HCEC 1CT (cell line): Measurements from ENCODE around the gene HOPX.
A peak's percentile ranks its signal among the peaks of the same experiment; 100 is the strongest.
"Not testable (repeated sequence)": the region's sequence is repeated elsewhere in the genome, so short reads cannot be mapped to it uniquely, and the experiment has no call there.

Experiments used
- DNase-seq: peaks from one replicate; pipeline ENCODE4 v3.0.0-alpha.2; 2017

The HOPX gene

DNA sequence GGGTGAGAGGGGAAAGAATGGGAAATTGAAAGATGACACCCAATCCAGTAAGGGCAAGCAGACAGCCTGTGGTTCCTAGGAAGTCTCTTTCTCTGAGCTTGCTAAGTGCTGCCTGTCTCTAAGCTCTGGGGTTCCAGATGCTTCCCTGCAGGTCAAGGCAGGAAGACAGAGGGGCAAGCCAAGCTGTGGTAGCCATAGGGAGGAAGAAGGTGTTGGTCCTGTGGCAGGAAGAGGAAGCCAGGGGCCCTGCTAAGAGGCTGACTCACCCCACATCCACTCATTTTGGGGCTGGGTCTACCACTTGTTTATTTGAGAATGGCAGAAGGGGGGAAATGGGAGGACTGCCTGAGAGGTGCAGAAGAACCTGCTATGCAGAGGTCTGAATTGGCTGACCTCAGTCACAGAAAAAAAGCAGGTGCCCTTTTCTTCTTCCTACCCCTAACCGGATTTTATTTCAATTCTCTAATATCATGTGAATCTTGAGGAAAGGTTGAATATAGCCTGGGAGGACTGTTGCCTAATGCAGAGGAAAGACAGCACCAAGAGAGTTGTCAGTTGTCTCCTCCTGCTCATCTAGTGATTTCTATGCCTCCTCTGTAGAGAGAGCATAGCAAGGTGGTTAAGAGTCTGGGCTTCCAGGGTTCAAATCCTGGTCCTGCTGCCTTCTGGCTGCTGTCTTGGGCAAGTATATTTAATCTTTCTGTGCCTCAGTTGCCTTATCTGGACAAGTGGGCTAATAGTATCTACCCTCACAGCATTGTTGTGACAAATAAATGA is 27.4 kb downstream of the HOPX start:
- no peak for DNase-seq

GRCh38 chr4:56652196-56652595 is 28.9 kb downstream of the HOPX start:
- no peak for DNase-seq

GRCh38 chr4:56651056-56651350 is 30.1 kb downstream of the HOPX start:
- DNase-seq = no peak

- DNase-seq = no peak
These were observed 30.6 kb downstream of the HOPX start for GRCh38 chr4:56650262-56651055.

- no peak for DNase-seq
These were observed 31.4 kb downstream of the HOPX start for GRCh38 chr4:56649445-56650261.

- DNase-seq = no peak
These were observed 32.3 kb downstream of the HOPX start for GRCh38 chr4:56648824-56649151.

- no peak for DNase-seq
These were observed 32.9 kb downstream of the HOPX start for GRCh38 chr4:56648021-56648823.

DNA sequence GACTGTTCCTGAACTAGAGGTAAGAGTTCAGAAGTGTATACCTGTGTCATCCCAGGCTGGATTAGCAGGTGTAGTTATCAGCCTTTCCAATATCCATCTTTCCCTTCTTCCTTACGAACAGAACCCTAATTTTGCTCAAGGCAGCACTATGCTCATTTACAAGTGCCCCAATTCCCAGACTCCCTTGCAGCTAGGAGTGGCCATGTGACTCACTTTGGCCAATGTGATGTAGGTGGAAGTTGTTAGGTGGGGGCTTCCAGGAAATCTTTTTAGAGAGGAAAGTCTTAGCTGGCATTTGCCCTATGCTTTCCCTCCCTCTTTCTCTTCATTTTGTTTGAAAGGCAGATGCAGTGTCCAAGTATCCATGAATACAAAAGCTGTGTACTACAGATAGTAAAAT is 34.8 kb downstream of the HOPX start:
- no peak for DNase-seq

DNA sequence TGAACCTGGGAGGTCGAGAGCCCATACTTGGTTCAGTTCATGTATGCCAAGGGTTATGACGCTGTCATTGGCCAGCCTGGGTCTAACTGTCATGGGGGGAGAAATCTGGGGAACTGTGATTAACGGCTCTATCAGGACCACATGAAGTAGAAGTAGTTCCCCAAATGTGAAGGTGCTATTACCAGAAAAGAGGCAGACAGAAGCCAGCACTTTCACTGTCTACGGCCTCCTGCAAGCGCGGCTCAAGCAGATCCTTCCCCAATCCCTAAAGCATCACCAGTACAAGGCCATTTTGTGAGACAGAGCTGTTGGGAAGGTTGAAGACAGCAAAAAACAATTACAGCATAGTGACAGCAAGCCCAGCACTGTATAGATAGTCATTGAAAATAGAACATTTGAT is 37.5 kb downstream of the HOPX start:
- DNase-seq = no peak

DNA sequence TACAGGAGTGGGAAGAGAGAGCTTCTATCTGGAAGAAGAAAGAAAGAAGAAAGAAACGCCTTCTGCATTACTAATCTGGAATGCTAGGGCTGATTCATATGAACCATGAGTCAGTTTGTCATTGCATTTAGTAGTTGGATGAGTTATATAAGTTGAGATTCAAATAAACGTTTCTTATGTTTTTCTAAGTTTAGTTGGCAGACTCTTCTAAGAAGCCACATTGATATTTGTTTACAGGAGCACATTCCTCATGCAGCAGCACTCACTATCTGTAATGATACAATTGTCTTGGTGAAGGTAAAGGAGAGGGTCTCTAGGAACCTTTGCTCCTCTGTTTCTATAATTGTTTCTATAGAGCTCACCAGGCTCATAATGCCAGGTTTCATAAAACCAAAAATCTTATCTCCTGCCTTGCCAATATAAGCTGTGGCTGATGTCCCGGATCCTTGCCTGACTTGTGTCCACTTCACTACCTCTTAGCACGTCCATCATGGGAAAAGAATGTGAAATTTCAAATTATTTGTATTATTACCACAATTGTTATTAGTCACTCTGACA is 39.5 kb downstream of the HOPX start:
- DNase-seq = peak; percentile 94

- DNase-seq = no peak
These were observed 40.2 kb downstream of the HOPX start for GRCh38 chr4:56640621-56641493.

GRCh38 chr4:56637791-56638190 is 43.3 kb downstream of the HOPX start:
- no peak for DNase-seq

- DNase-seq = no peak
These were observed 43.9 kb downstream of the HOPX start for GRCh38 chr4:56637154-56637553.

DNA sequence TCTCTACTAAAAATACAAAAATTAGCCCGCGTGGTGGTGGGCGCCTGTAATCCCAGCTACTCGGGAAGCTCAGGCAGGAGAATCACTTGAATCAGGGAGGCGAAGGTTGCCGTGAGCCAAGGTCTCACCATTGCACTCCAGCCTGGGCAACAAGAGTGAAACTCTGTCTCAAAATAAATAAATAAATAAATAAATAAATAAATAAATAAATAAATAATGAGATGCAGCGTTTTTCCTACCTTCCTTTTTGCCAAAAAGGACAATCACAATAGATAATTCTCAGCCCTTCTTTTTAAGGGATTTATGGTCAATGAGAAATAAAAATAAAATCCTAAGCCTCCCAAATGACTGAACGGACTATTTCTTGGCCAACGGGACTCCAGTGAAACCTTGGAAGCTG is 46.1 kb downstream of the HOPX start:
- DNase-seq = not testable (repeated sequence)

DNA sequence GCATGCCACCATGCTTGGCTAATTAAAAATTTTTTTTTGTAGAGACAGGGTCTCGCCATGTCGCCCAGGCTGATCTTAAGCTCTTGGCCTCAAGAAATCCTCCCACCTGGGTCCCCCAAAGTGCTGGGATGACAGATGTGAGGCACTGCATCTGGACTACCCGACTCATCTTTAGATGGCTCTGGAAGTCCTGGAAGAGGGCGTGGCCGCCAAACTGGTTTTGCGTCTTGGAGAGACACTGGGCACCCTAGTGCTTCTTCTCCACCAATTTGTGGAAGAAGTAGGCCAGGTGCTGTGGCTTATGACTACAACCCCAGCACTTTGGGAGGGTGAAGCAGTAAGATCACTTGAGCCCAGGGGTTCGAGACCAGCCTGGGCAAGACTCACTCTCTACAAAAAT is 47.6 kb downstream of the HOPX start:
- no peak for DNase-seq

- DNase-seq = peak; percentile 38
These were observed 50.0 kb downstream of the HOPX start for GRCh38 chr4:56630876-56631666.

- DNase-seq = no peak
These were observed 52.5 kb downstream of the HOPX start for GRCh38 chr4:56628592-56628991.

DNA sequence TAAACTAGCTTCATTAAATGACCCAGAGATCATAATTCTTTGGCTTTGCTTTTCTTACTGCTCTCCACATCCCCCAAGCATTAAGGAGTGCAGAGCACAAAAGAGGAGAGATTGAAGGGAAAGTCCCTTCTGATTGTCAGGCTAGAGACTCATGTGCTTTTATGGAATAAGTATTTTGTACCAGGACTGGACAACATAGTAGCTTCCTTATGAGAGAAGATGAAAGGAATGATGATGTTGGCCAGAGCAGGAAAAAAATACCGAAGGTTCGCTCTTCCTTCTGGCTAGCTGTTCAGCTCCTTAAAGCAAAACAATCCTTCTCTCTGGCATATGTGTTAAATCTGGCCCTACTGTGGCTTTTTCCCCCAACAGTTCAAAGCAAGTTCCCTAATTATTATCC is 53.1 kb downstream of the HOPX start:
- DNase-seq = no peak

GRCh38 chr4:56627375-56627774 is 53.7 kb downstream of the HOPX start:
- DNase-seq = no peak

- no peak for DNase-seq
These were observed 54.1 kb downstream of the HOPX start for GRCh38 chr4:56626963-56627362.

GRCh38 chr4:56626420-56626819 is 54.7 kb downstream of the HOPX start:
- DNase-seq = no peak
